Measurements from ENCODE around the gene ARSB. TPM values are rescaled to one million over a fixed set of nuclear protein-coding genes. Genes with fewer than 3 reads are reported as not detected.

Gene ARSB
- total and polyA plus RNA-seq, 9 of the 15 experiments (the other 6 are each of a cell fraction or from before 2014, with no cell fraction given) = 0.52 to 4.6 (median 2.4) TPM

GRCh38 chr5:78806544-78806943 is 178.6 kb downstream of the ARSB start:
- Histone ChIP-seq H3K36me3 (ENCODE audit: control insufficient read depth, insufficient read depth, low read length) (no peaks in the 10 kb centered on the region), H3K4me3 (no peak overlapping the region), H3K9ac (ENCODE audit: insufficient read depth in 1 of 2, low read depth in 2 of 2, low read length in 2 of 2) (no peak overlapping the region), H3K9me1 (ENCODE audit: control insufficient read depth, insufficient read depth, low read length) (no peaks in the 10 kb centered on the region), H3K27me3 (ENCODE audit: control insufficient read depth in 2 of 2, insufficient read depth in 2 of 2, low read length in 2 of 2) (peaks cover 6 to 16% of the 10 kb centered on the region in 2 experiments; a peak in 4 of 5 replicates), H4K20me1 (replicated peaks; ENCODE audit: control insufficient read depth, insufficient read depth, low read length) (no peaks in the 10 kb centered on the region), H3K9me3 (replicated peaks; ENCODE audit: control insufficient read depth, insufficient read depth, low read depth, low read length) (no peaks in the 10 kb centered on the region), H3K79me2 (ENCODE audit: control insufficient read depth, insufficient read depth, low read length) (no peaks in the 10 kb centered on the region), H3K4me1 (replicated peaks in 1 of 2; ENCODE audit: control insufficient read depth in 2 of 2, insufficient read depth in 2 of 2, low read length in 2 of 2) (peaks cover 0 to 2% of the 10 kb centered on the region in 2 experiments; a peak in 3 of 5 replicates), H3K4me2 (ENCODE audit: insufficient read depth, low read length) (no peak overlapping the region), H3K27ac (ENCODE audit: extremely low read depth, low read depth, low read length) (no peak overlapping the region), H2AFZ (ENCODE audit: low read depth, low read length) (no peak overlapping the region)
- 37% methylated on average over 8 of the region's 8 CpGs for WGBS (ENCODE audit: insufficient coverage, low coverage, missing lambda C conversion rate)
- TF ChIP-seq NFRKB (IDR thresholded peaks at IDR 0.05; ENCODE audit: low read depth) (no peak), SRSF1 (IDR thresholded peaks at IDR 0.05; ENCODE audit: low read depth, low read length) (no peak), ZNF224 (CRISPR knock-in tag; IDR thresholded peaks at IDR 0.05) (no peak), TRIM28 (IDR thresholded peaks at IDR 0.05) (no peak), TBL1XR1 (IDR thresholded peaks at IDR 0.05; ENCODE audit: low read length in 2 of 2) (no peak), BHLHE40 (IDR thresholded peaks at IDR 0.05; ENCODE audit: low read length) (no peak), HES1 (IDR thresholded peaks at IDR 0.05; ENCODE audit: low read depth) (no peak), MGA (IDR thresholded peaks at IDR 0.05) (no peak), SREBF2 (CRISPR knock-in tag; IDR thresholded peaks at IDR 0.05) (no peak), TSC22D4 (tag; IDR thresholded peaks at IDR 0.05) (no peak), ZBTB7A (IDR thresholded peaks at IDR 0.05; ENCODE audit: borderline replicate concordance, control insufficient read depth, low read depth, low read length) (no peak)
- ChIA-PET POLR2A (interaction anchor here (0.9 to 1.2 kb wide), 2 partner anchors 8 to 12 kb away, joined by 3 to 4 read pairs; no protein-coding TSS in a partner anchor), CTCF (ENCODE audit: low intra/inter-chr PET ratio) (no interaction called here)
- FAIRE-seq (no peak), DNase-seq (ENCODE audit: extremely low read depth in 1 of 4, low spot score in 3 of 4) (no peak), ATAC-seq (no peak)
- no TSS peak for BruUV-seq (replicated peaks)
- in situ Hi-C loops (cut with MboI) (no loop called here), intact Hi-C loops (cut with micrococcal nuclease) (no loop called here)

Measured in K562 (cell line).